Measurements from ENCODE around the gene ARAP3. TPM values are rescaled to one million over a fixed set of nuclear protein-coding genes. Genes with fewer than 3 reads are reported as not detected.

ARAP3 gene
- polyA plus RNA-seq, 3 donors, result 1.2 to 18.2 (median 2.2) TPM

DNA sequence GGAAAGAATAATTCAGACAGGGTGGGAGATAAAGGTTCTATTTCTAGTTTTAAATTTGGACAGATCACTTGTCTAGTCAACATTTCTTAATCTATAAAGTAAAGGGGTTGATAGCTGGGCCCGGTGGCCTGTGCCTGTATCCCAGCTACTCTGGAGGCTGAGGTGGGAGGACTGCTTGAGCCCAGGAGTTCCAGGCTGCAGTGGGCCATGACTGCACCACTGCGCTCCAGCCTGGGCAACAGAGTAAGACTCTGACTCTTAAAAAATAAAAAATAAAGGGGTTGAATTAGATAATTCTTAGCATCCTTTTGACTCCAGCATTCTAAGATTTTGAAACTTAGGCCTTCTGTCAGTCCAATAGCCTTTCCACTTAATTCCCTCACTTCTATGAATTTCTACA is 74.0 kb downstream of the ARAP3 start:
- peak overlapping the region; percentile 36 to 97 for H3K27ac ChIP-seq (ENCODE audit: low read depth in 1 of 2, low read length in 2 of 2)
- H3K4me3 ChIP-seq (replicated peaks in 1 of 3; ENCODE audit: low read depth in 2 of 3, low read length in 3 of 3), result peak overlapping the region in 1 of 3 experiments; percentile 1
- H3K4me2 ChIP-seq (replicated peaks; ENCODE audit: extremely low read depth, low read length, poor library complexity, severe bottlenecking), result no peak overlapping the region
- DNase-seq, result no peak
- Mint-ChIP-seq H3K27ac (peak overlapping the region; percentile 99 to 100 (median 100)), H3K4me1 (peaks cover 87% of the 10 kb centered on the region), H3K27me3 (ENCODE audit: low read depth in 3 of 3) (no peaks in the 10 kb centered on the region), H3K36me3 (peaks cover 16 to 41% of the 10 kb centered on the region in 2 donors), H3K4me3 (no peak overlapping the region), H3K9me3 (peaks cover 0 to 2% (median 0%) of the 10 kb centered on the region in 7 donors)
- WGBS (ENCODE audit: insufficient coverage), result no CpG with 5 or more reads among the region's 2 CpGs
- H3K4me1 ChIP-seq (ENCODE audit: control insufficient read depth in 1 of 2, insufficient read depth in 2 of 2, low read length in 2 of 2), result peaks cover 84 to 98% of the 10 kb centered on the region in 2 donors
- no peaks in the 10 kb centered on the region for H3K9me3 ChIP-seq (replicated peaks in 1 of 2; ENCODE audit: control insufficient read depth in 1 of 2, insufficient read depth in 1 of 2, low read length in 2 of 2)
- H3K36me3 ChIP-seq (replicated peaks in 1 of 2; ENCODE audit: control insufficient read depth in 1 of 2, insufficient read depth in 2 of 2, low read length in 2 of 2), result peaks cover 4 to 14% of the 10 kb centered on the region in 2 donors
- TF ChIP-seq, protein P1, sequence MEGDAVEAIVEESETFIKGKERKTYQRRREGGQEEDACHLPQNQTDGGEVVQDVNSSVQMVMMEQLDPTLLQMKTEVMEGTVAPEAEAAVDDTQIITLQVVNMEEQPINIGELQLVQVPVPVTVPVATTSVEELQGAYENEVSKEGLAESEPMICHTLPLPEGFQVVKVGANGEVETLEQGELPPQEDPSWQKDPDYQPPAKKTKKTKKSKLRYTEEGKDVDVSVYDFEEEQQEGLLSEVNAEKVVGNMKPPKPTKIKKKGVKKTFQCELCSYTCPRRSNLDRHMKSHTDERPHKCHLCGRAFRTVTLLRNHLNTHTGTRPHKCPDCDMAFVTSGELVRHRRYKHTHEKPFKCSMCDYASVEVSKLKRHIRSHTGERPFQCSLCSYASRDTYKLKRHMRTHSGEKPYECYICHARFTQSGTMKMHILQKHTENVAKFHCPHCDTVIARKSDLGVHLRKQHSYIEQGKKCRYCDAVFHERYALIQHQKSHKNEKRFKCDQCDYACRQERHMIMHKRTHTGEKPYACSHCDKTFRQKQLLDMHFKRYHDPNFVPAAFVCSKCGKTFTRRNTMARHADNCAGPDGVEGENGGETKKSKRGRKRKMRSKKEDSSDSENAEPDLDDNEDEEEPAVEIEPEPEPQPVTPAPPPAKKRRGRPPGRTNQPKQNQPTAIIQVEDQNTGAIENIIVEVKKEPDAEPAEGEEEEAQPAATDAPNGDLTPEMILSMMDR (IDR thresholded peaks at IDR 0.05), result no peak
- H3K27me3 ChIP-seq (ENCODE audit: control insufficient read depth in 2 of 2, insufficient read depth in 2 of 2, low read length in 2 of 2), result no peaks in the 10 kb centered on the region
- H4K20me1 ChIP-seq (ENCODE audit: insufficient read depth, low read length), result peaks cover 13% of the 10 kb centered on the region
- H3K9ac ChIP-seq (ENCODE audit: insufficient read depth, low read length, poor library complexity, severe bottlenecking), result no peak overlapping the region
- peaks cover 94% of the 10 kb centered on the region for H3K79me2 ChIP-seq (ENCODE audit: insufficient read depth, low read length)
- intact Hi-C loops (cut with micrococcal nuclease), result no loop called here
- H2AFZ ChIP-seq (ENCODE audit: insufficient read depth, low read depth, low read length, poor library complexity, severe bottlenecking), result no peak overlapping the region

DNA sequence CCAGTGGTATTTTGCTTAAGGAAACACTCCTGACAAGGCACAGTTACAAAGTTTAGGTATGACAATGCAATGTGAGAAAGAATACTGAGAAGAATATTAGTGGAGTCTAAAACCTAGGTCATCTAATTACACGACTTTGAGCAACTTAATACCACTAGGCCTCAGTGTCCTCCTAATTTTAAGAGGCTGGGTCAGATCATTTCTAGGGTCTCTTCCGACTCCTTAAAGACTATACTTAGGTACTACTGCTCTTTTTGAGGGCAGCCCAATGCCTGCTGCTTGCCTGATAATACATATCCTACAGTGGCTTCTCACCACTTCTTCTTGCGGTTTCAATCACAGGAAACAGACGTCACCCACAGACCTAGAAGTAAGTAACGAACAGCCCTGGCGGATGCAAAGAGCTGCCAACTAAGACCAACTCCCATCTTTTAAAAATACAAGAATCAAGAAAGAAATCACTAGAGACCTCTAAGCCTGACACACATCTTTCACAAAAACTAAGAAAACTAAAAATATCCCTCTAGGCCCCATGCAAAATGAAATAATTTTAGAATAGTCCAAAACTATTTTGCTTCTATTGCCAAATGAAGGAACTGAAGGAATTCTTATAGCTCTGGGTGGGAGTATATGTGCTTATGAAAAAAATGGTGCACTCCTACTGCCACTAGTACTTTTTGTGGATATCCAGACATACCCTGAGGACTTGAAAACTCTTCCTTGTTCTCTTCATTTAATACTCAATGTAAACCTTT is 76.3 kb downstream of the ARAP3 start:
- peak; percentile 88 to 95 (median 92) for DNase-seq
- peak overlapping the region; percentile 65 for H3K9ac ChIP-seq (ENCODE audit: insufficient read depth, low read length, poor library complexity, severe bottlenecking)
- Mint-ChIP-seq H3K36me3 (peaks cover 14 to 32% of the 10 kb centered on the region in 2 donors), H3K4me1 (peaks cover 89% of the 10 kb centered on the region), H3K9me3 (peaks cover 0 to 2% (median 0%) of the 10 kb centered on the region in 7 donors), H3K27me3 (ENCODE audit: low read depth in 3 of 3) (no peaks in the 10 kb centered on the region), H3K27ac (peak overlapping the region; percentile 99 to 100 (median 100)), H3K4me3 (peak overlapping the region; percentile 56 to 61)
- H3K4me1 ChIP-seq (ENCODE audit: control insufficient read depth in 1 of 2, insufficient read depth in 2 of 2, low read length in 2 of 2), result peaks cover 88 to 98% of the 10 kb centered on the region in 2 donors
- peak overlapping the region; percentile 62 for H3K4me2 ChIP-seq (replicated peaks; ENCODE audit: extremely low read depth, low read length, poor library complexity, severe bottlenecking)
- peaks cover 9% of the 10 kb centered on the region for H4K20me1 ChIP-seq (ENCODE audit: insufficient read depth, low read length)
- H2AFZ ChIP-seq (ENCODE audit: insufficient read depth, low read depth, low read length, poor library complexity, severe bottlenecking), result no peak overlapping the region
- peak overlapping the region in 2 of 3 experiments; percentile 32 to 53 for H3K4me3 ChIP-seq (replicated peaks in 1 of 3; ENCODE audit: low read depth in 2 of 3, low read length in 3 of 3)
- intact Hi-C loops (cut with micrococcal nuclease), result no loop called here
- TF ChIP-seq, protein P1 (IDR thresholded peaks at IDR 0.05), result no peak
- WGBS (ENCODE audit: insufficient coverage), result 0% methylated on average over 5 of the region's 6 CpGs
- H3K27ac ChIP-seq (ENCODE audit: low read depth in 1 of 2, low read length in 2 of 2), result peak overlapping the region; percentile 89 to 97
- H3K27me3 ChIP-seq (ENCODE audit: control insufficient read depth in 2 of 2, insufficient read depth in 2 of 2, low read length in 2 of 2), result no peaks in the 10 kb centered on the region
- H3K9me3 ChIP-seq (replicated peaks in 1 of 2; ENCODE audit: control insufficient read depth in 1 of 2, insufficient read depth in 1 of 2, low read length in 2 of 2), result no peaks in the 10 kb centered on the region
- no peaks in the 10 kb centered on the region for H3K36me3 ChIP-seq (replicated peaks in 1 of 2; ENCODE audit: control insufficient read depth in 1 of 2, insufficient read depth in 2 of 2, low read length in 2 of 2)
- H3K79me2 ChIP-seq (ENCODE audit: insufficient read depth, low read length), result peaks cover 94% of the 10 kb centered on the region
